Gastrocnemius medialis (tissue), 4 donors: ENCODE measurements around the gene PRMT3. TPM values are rescaled to one million over a fixed set of nuclear protein-coding genes. Genes with fewer than 3 reads are reported as not detected.

Experiments used
- ATAC-seq, 2 donors: fragments of 150-250 bp; one replicate each; pipeline ENCODE4 v1.9.1; 2016
- DNase-seq, 2 donors: peaks; one replicate each; pipeline ENCODE4 v3.0.0-alpha.2; 2019
- H3K27ac ChIP-seq, 4 donors: fragments of 200-600 bp; sonication (generic); 1 replicate in 1 of 4; 2 replicates in 3 of 4; pipeline ENCODE4 v1.5.1; 2016 to 2018; ENCODE audit warnings: mild to moderate bottlenecking in 2 of 4, moderate library complexity in 1 of 4
- H3K27me3 ChIP-seq, 3 donors: fragments of 200-600 bp; sonication (generic) in 2 of 3; 1 replicate in 1 of 3; 2 replicates in 2 of 3; pipeline versions ENCODE4 v1.5.1 to v1.6.0; 2016 to 2019; ENCODE audit warnings: mild to moderate bottlenecking in 1 of 3, moderate library complexity in 1 of 3
- H3K36me3 ChIP-seq, 2 donors: fragments of 200-600 bp; sonication (generic) in 1 of 2; one replicate each; pipeline ENCODE4 v1.5.1; 2017 to 2018
- H3K4me1 ChIP-seq, 2 donors: fragments of 200-600 bp; sonication (generic) in 1 of 2; one replicate each; pipeline ENCODE4 v1.5.1; 2016 to 2017; ENCODE audit warnings: mild to moderate bottlenecking in 2 of 2
- H3K4me3 ChIP-seq, 4 donors: fragments of 200-600 bp; sonication (generic) in 3 of 4; 1 replicate in 1 of 4; 2 replicates in 3 of 4; pipeline ENCODE4 v1.5.1; 2016 to 2019; ENCODE audit warnings: mild to moderate bottlenecking in 2 of 4
- H3K9me3 ChIP-seq, 3 donors: fragments of 200-600 bp; sonication (generic) in 2 of 3; 1 replicate in 1 of 3; 2 replicates in 2 of 3; pipeline ENCODE4 v1.5.1; 2016 to 2019
- POLR2A ChIP-seq, 2 donors: fragments of 450-650 bp; IDR thresholded peaks; one replicate each; pipeline ENCODE4 v1.6.1; 2017; ENCODE audit warnings: antibody characterized with exemption in 2 of 2, mild to moderate bottlenecking in 2 of 2, moderate library complexity in 2 of 2
- in situ Hi-C, 4 donors: fragments of 200-750 bp; cut with MboI; loops; one replicate each; pipeline versions ENCODE4 v1.15.0 to v1.8.0; 2017; ENCODE audit warnings: low sequenced_read_pairs in 4 of 4
- intact Hi-C: fragments of 100-400 bp; cut with DNase I; formaldehyde crosslinking; loops from one replicate; pipeline ENCODE4 v1.15.1; 2023; ENCODE audit warnings: low total_unique reads
- total RNA-seq, 4 donors: library from RNA; depleted of rRNA; stranded (reverse); fragments of >200 nt; gene quantifications; one replicate each; pipeline versions ENCODE4 v1.1.0 to v1.2.3, GENCODE V29; 2016
- TF ChIP-seq, protein P1 (sequence below), 5 experiments: fragments of 450-650 bp in 3 of 5; fragments of 200-600 bp in 2 of 5; sonication (generic) in 2 of 5; IDR thresholded peaks in 4 of 5; conservative IDR thresholded peaks in 1 of 5; 1 replicate in 4 of 5; 2 replicates in 1 of 5; pipeline ENCODE4 v1.5.1; 2016 to 2019; ENCODE audit warnings: antibody characterized with exemption in 5 of 5, mild to moderate bottlenecking in 3 of 5, moderate library complexity in 3 of 5

PRMT3 gene
- total RNA-seq, 4 donors from 2014 or later: 14.0 to 20.1 (median 17.0) TPM

DNA sequence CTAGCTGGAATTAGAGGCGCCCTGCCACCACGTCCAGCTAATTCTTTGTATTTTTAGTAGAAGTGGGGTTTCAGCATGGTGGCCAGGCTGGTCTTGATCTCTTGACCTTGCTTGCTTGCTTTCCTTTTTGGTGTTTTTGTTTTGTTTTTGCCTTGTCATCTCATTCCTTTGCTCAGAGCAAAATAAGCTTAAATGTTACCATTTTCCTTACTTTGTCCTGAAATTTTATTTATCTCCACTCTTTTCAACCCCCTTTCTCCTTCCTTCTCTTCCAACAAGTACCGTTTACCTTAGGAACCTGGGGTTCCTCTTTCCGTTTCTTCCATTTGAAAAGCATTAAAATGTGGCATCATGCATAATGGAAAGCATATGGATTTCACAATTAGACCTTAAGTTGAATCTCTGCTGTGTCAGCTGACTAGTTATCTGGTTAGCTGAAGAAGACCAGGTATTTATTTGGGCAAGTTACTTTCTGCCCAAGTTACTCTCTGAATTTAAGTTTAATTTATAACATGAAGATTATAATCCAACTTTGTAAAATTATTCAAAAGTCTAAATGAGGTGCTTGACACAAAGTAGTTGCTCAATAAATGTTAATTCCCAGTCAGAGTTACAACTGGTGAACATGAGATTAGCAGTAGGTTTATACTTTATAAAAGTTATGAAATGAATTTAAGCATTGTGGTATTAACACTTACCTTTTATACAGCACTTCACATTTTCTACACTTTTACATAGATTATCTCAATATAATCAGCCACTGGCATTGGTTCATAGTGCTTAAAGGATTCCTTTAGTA, 69.7 kb downstream of the PRMT3 start:
- in situ Hi-C loops: no loop called here
- TF ChIP-seq POLR2A (IDR thresholded peaks at IDR 0.05): no peak
- TF ChIP-seq, protein P1, sequence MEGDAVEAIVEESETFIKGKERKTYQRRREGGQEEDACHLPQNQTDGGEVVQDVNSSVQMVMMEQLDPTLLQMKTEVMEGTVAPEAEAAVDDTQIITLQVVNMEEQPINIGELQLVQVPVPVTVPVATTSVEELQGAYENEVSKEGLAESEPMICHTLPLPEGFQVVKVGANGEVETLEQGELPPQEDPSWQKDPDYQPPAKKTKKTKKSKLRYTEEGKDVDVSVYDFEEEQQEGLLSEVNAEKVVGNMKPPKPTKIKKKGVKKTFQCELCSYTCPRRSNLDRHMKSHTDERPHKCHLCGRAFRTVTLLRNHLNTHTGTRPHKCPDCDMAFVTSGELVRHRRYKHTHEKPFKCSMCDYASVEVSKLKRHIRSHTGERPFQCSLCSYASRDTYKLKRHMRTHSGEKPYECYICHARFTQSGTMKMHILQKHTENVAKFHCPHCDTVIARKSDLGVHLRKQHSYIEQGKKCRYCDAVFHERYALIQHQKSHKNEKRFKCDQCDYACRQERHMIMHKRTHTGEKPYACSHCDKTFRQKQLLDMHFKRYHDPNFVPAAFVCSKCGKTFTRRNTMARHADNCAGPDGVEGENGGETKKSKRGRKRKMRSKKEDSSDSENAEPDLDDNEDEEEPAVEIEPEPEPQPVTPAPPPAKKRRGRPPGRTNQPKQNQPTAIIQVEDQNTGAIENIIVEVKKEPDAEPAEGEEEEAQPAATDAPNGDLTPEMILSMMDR (IDR thresholded peaks at IDR 0.05 in 4 of 5, conservative IDR thresholded peaks at IDR 0.05 in 1 of 5): no peak
- ATAC-seq (no peak), DNase-seq (no peak)
- Histone ChIP-seq H3K27me3 (no peaks in the 10 kb centered on the region), H3K36me3 (no peaks in the 10 kb centered on the region), H3K4me1 (no peaks in the 10 kb centered on the region), H3K4me3 (no peak overlapping the region), H3K9me3 (no peaks in the 10 kb centered on the region), H3K27ac (no peak overlapping the region)
- intact Hi-C loops: no loop called here

DNA sequence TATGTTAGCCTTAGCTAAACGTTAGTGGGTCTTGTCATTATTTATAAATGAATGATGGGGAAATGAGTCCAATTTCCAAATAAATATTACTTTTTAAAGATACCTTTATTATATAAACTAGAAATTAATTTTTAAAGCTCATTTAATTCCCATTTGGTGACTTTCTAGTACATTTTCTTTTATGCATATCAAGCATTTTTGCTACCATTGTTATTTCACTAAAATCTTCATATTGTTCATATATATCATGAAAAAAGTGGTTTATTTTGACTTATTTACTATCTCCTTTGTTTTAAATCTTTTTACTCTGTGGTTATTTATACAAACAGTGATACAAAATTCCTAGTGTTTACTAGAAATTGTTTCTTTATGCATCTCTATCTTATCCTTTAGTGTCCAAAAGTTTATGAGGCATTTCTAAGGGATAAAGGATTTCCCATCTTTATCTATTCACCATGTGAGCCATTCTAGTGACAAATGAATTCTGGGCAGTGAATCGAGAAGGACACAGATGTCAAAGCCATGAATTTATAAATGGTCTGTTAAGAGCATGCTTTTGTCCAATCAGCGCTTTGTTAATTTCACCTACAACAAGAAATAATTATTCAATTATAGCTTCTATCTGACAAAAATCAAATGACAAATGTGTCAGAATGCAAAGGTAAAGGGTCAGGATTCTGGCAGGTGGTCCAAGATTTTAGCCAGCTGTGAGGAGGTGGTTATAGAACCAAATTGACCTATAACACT, 70.6 kb downstream of the PRMT3 start:
- Histone ChIP-seq H3K9me3 (no peaks in the 10 kb centered on the region), H3K27ac (no peak overlapping the region), H3K27me3 (no peaks in the 10 kb centered on the region), H3K4me1 (no peaks in the 10 kb centered on the region), H3K4me3 (no peak overlapping the region), H3K36me3 (peaks cover 0 to 8% of the 10 kb centered on the region in 2 donors)
- ATAC-seq (no peak), DNase-seq (no peak)
- intact Hi-C loops: no loop called here
- TF ChIP-seq POLR2A (IDR thresholded peaks at IDR 0.05): no peak
- TF ChIP-seq, protein P1 (IDR thresholded peaks at IDR 0.05 in 4 of 5, conservative IDR thresholded peaks at IDR 0.05 in 1 of 5): no peak
- in situ Hi-C loops: no loop called here

DNA sequence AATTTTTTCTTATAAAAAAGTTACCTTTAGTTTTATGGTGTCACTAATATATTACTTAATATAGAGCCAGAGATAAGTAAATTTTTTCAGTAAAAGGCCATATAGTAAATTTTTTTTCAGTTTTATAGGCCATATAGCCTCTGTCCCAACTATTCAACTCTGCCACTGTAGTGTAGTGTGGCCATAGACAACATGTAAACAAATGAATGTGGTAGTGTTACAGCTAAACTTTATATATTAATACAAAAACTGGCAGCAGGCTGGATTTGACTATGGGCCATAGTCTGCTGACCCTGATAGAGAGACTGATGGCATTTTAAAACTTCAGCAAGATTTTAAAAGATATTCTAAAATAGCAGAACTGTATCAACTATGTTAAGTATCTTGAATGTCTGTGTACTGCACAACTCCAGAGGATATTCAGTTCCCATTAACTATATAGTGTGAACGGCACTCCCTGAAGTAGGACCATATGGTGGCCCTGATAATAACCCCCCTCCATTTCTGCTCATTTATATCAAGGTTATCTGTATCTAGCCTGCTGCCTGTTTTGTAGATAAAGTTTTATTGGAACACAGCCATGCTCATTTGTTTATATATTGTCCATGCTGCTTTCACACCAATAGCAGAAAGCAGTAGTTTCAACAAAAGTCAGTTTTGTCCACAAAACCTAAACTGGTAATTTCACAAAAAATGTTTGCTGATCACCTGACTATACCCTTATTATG, 71.6 kb downstream of the PRMT3 start:
- DNase-seq (no peak), ATAC-seq (no peak)
- Histone ChIP-seq H3K9me3 (no peaks in the 10 kb centered on the region), H3K4me1 (no peaks in the 10 kb centered on the region), H3K36me3 (peaks cover 0 to 10% of the 10 kb centered on the region in 2 donors), H3K27me3 (no peaks in the 10 kb centered on the region), H3K4me3 (no peak overlapping the region), H3K27ac (no peak overlapping the region)
- TF ChIP-seq, protein P1 (IDR thresholded peaks at IDR 0.05 in 4 of 5, conservative IDR thresholded peaks at IDR 0.05 in 1 of 5): no peak
- TF ChIP-seq POLR2A (IDR thresholded peaks at IDR 0.05): no peak
- in situ Hi-C loops: no loop called here
- intact Hi-C loops: no loop called here

DNA sequence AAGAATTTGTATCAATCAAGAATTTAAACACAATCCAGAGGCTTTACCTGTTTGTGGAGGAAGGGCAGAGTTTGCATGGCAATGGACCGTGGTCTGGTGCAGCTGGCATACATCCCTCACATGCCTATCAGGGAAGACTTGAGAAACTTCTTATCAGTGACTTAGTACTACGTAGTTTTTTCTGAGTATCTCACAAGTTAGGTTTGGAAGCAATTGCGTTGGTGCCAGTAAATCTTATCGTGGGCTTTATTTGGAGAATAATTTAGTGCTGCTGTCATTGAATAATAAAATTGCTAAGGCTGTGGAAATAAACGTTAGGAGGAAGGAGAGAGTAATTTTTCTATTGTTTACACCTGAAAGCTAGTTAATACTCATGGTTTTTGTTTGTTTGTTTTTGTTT, 72.3 kb downstream of the PRMT3 start:
- no peaks in the 10 kb centered on the region for H3K27me3 ChIP-seq
- DNase-seq (no peak), ATAC-seq (no peak)
- TF ChIP-seq, protein P1 (IDR thresholded peaks at IDR 0.05 in 4 of 5, conservative IDR thresholded peaks at IDR 0.05 in 1 of 5): no peak
- TF ChIP-seq POLR2A (IDR thresholded peaks at IDR 0.05): no peak
- peaks cover 0 to 10% of the 10 kb centered on the region in 2 donors for H3K36me3 ChIP-seq
- in situ Hi-C loops: no loop called here
- H3K27ac ChIP-seq: no peak overlapping the region
- no peaks in the 10 kb centered on the region for H3K9me3 ChIP-seq
- intact Hi-C loops: no loop called here
- H3K4me1 ChIP-seq: no peaks in the 10 kb centered on the region
- no peak overlapping the region for H3K4me3 ChIP-seq
